HG03575 (cell line): ENCODE measurements around the gene TUBD1.
"Not testable (repeated sequence)": the region's sequence is repeated elsewhere in the genome, so short reads cannot be mapped to it uniquely, and the experiment has no call there.

Experiments used
- ATAC-seq: cut with Tn5 transposase; IDR thresholded peaks from one replicate; pipeline ENCODE4 v1.9.1; 2021; ENCODE audit not compliant: unreplicated experiment, insufficient number of reproducible peaks, low FRiP score; ENCODE audit errors: extremely low read depth

TUBD1 gene

DNA sequence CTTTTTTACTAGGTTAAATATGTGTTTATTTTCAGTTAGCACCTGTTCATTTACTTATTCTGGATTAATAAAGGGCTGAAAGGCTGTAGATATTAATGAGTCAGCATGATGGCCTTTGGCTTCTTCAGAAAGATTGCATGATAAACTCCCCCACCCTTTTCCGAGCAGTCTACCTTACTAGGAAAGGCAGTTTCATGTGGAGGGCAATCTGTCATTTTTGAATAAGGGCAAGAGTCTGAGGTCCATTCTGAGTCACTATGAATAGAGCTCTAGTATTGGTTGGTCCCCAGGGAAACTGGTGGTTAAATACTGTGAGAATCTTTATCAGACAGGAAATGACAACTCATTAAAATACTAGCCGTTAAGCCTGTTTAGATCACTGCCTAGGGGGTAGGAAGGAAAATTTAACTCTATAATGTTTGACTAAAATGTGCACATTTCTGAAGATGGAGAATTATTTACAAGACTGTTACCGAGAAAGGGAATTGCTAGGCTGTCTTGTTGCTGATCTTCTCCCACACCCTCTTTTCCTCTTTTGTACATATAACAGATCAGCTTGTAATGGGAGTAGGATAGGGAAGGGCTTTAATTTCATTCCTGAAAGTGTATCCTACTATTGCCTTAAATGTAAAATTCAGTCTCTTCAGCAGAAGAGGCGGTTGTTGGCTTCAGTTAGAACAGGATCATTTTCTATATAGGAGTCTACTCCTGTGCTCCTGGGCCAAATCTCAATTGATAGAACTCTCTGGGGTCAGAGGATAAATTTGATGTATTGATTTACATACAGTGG is 63.3 kb downstream of the TUBD1 start:
- ATAC-seq, result peak; percentile 46

DNA sequence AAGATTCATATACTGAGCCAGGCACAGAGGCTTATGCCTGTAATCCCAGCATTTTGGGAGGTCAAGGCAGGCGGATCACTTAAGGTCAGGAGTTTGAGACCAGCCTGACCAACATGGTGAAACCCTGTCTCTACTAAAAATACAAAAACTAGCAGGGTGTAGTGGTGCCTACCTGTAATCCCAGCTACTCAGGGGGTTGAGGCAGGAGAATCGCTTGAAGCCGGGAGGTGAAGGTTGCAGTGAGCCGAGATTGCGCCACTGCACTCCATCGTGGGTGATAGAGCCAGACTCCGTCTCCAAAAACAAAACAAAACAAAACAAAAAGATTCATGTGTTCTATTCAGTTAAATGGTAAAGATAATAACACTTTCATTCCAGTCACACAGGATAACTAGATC is 63.9 kb downstream of the TUBD1 start:
- not testable (repeated sequence) for ATAC-seq

DNA sequence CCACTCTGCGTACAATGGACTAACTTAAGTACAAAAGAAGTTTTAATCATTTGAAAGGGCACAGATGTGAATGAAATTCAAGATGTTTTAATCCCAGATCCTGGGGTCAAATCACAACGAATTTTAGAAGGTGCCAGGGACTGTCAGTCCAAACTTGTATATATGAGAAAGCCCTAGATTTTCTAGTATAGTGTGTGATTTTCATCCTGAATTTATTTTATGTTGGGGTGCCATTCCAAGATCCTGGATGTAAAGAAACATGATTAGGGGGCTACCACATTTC is 64.3 kb downstream of the TUBD1 start:
- no peak for ATAC-seq

GRCh38 chr17:59827721-59828477 is 64.8 kb downstream of the TUBD1 start:
- no peak for ATAC-seq

GRCh38 chr17:59826706-59827453 is 65.9 kb downstream of the TUBD1 start:
- ATAC-seq, result no peak

DNA sequence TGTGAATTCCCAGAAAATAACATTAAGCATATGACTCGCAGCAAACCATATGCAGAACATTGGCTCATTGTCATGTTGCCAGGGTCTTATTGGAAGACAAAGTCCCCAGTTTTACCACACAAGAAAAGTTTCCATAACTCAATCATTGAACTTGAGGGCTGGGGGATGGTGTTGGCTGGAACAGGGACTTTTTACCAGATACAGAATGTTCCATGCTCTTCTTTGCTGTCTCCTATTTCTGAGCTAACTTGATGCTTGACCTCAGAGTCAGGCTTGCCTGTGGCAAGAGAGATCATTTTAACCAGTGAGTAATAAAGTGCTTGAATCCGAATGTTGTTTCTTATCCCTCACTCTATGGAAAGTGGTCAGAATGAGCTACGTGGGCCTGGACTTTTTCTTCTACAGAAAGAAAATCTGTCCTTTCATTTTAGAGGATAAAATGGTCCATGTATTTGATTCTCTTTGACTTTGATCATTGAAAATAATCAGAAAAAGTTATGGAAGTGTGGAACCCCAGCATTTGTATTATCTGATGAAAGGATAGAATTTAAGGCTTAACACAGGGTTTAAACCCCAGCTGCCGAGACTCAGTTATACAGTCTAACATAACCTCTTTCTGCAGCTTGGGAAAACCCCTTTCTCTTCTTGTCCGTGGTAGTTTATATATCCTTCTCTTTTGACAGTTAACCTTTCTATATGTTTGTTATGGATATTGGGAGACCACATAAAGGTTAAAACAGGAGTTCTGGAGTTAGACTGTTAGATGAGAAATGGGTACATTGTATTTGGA is 67.0 kb downstream of the TUBD1 start:
- no peak for ATAC-seq

DNA sequence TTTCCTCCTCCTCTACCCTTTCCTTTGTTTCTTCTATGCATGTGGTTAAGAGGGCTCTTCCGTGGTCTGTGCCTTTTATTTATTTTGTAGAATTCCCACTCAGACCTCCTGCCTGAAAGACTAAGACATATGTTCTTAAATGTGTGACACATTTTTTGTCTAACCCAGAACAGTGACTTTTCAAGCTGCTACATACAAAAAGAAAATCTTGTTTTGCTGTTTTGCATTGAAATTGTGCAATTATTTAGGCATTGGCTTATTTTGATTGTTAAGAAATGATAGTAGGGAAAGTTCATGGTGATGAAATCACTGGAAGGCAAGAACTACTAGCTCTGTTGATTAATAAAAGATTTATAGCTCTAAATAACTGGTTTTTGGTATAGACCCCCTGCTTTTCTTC is 76.8 kb downstream of the TUBD1 start:
- no peak for ATAC-seq

- no peak for ATAC-seq
These were observed 78.1 kb downstream of the TUBD1 start for GRCh38 chr17:59814685-59815084.

DNA sequence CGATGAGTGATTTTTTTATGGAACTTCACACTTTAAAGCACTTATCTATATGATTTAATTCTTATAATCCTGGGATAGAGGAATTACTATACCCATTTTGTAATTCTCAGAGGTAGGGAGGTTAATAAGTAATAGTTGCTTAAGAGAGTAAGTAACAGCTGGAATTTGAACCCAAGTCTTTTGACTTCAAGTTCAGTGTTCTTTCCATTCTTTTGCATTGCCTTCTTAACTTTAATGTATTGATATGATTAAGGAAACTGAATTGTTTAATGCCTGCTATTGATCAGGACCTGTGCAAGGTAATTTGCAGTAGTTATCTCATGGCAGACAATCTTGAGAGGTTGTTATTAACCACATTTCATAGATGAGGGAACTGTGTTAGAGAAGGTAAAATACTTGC is 78.5 kb downstream of the TUBD1 start:
- ATAC-seq, result no peak

- ATAC-seq, result no peak
These were observed 80.6 kb downstream of the TUBD1 start for GRCh38 chr17:59812139-59812538.

DNA sequence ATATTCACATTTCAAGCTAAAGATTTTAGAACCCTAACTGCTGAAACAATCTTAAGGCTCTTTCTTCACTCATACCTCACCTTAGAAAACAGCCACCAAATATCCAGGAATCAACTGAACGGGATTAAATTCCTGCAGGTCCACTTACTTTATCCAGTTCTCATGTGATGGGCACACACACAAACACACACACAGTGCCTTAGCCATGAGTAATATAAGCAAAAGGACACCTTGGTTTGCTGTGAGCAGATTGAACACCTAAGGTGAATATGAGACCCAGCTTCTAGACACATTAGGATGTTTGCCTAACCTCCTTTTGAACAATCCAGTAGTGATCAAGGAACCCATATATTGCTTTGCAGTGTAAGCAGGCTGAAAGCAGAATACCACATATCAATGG is 81.5 kb downstream of the TUBD1 start:
- no peak for ATAC-seq

DNA sequence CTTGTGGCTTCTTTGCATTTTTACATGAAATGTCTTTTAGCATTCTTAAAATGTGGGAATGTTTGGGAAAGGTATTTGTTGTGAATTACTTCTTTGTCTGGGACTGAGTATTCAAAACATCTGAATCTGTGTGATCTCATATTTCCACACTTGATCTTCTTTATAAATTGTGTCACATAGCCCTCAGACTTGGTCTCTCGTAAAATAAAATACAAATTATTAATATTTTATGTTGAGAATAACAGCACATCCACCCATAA is 81.9 kb downstream of the TUBD1 start:
- ATAC-seq, result no peak
